CD4-positive, alpha-beta memory T cell (primary cell): Measurements from ENCODE around the gene AFTPH. TPM values are rescaled to one million over a fixed set of nuclear protein-coding genes. Genes with fewer than 3 reads are reported as not detected.

Experiments used
- CTCF ChIA-PET: fragments of 350-600 bp; sonication (Branson Sonifier 250); formaldehyde crosslinking; loops from one replicate; lab custom pipeline; 2021; ENCODE audit warnings: inconsistent platforms; ENCODE audit not compliant: partially characterized antibody; lab: Charles Lee
- POLR2A ChIA-PET: fragments of 350-600 bp; sonication (Branson Sonifier 250); formaldehyde crosslinking; loops from one replicate; lab custom pipeline; 2021; ENCODE audit not compliant: partially characterized antibody; lab: Charles Lee
- DNase-seq, 5 donors: peaks; one replicate each; pipeline versions ENCODE4 v3.0.0 to v3.0.0-alpha.2; 2020 to 2022; ENCODE audit warnings: mixed read lengths in 1 of 5
- H3K27ac ChIP-seq: one replicate; pipeline ENCODE4 v1.7.0; 2013; ENCODE audit warnings: low read depth, low read length
- H3K27me3 ChIP-seq: 2 replicates; pipeline ENCODE4 v1.7.0; 2013; ENCODE audit warnings: mild to moderate bottlenecking, low read length, moderate library complexity; ENCODE audit not compliant: insufficient read depth
- H3K36me3 ChIP-seq: 2 replicates; pipeline ENCODE4 v1.7.0; 2013; ENCODE audit warnings: mild to moderate bottlenecking, low read length, moderate library complexity; ENCODE audit not compliant: insufficient read depth
- H3K4me1 ChIP-seq: 2 replicates; pipeline ENCODE4 v1.7.0; 2013; ENCODE audit warnings: mild to moderate bottlenecking, low read length, moderate library complexity; ENCODE audit not compliant: insufficient read depth
- H3K4me3 ChIP-seq, 2 donors: one replicate each; pipeline ENCODE4 v1.7.0; 2013; ENCODE audit warnings: low read length in 2 of 2, mild to moderate bottlenecking in 1 of 2
- H3K9me3 ChIP-seq, 2 donors: one replicate each; pipeline ENCODE4 v1.7.0; 2013; ENCODE audit warnings: low read length in 2 of 2, control low read depth in 1 of 2; ENCODE audit not compliant: control insufficient read depth in 1 of 2
- H3K27ac Mint-ChIP-seq, 7 donors: one replicate each; pipeline ENCODE4 v1.8.0; 2020 to 2021; ENCODE audit warnings: mixed read lengths in 7 of 7, mild to moderate bottlenecking in 6 of 7, inconsistent platforms in 3 of 7, moderate library complexity in 3 of 7
- H3K27me3 Mint-ChIP-seq, 2 donors: one replicate each; pipeline ENCODE4 v1.8.0; 2020 to 2021; ENCODE audit warnings: mixed read lengths in 2 of 2
- H3K36me3 Mint-ChIP-seq, 2 donors: one replicate each; pipeline ENCODE4 v1.8.0; 2020 to 2021; ENCODE audit warnings: mixed read lengths in 2 of 2, inconsistent platforms in 1 of 2, mild to moderate bottlenecking in 1 of 2
- H3K4me1 Mint-ChIP-seq, 4 donors: one replicate each; pipeline ENCODE4 v1.8.0; 2020 to 2021; ENCODE audit warnings: mixed read lengths in 4 of 4, mild to moderate bottlenecking in 1 of 4
- H3K4me3 Mint-ChIP-seq, 8 donors: one replicate each; pipeline ENCODE4 v1.8.0; 2020 to 2021; ENCODE audit warnings: mixed read lengths in 8 of 8, mild to moderate bottlenecking in 7 of 8, moderate library complexity in 6 of 8, inconsistent platforms in 3 of 8
- H3K9me3 Mint-ChIP-seq, 8 donors: one replicate each; pipeline ENCODE4 v1.8.0; 2020 to 2021; ENCODE audit warnings: mixed read lengths in 8 of 8, mild to moderate bottlenecking in 5 of 8, inconsistent platforms in 3 of 8, moderate library complexity in 1 of 8
- intact Hi-C: fragments of 100-400 bp; cut with micrococcal nuclease; formaldehyde crosslinking; loops from one replicate; pipeline ENCODE4 v1.15.1; 2023
- polyA plus RNA-seq, 2 donors: library from polyadenylated mRNA; unstranded; fragments of 300-500 nt; fragmentation: Illumina TruSeq; gene quantifications; one replicate each; pipeline ENCODE4 v1.2.3, GENCODE V29; 2021
- total RNA-seq, 2 experiments: library from RNA; stranded (reverse); gene quantifications; one replicate each; pipeline ENCODE4 v1.2.3, GENCODE V29; 2021

Gene AFTPH
- total and polyA plus RNA-seq, 4 experiments from 2014 or later: 22.8 to 48.9 (median 38.7) TPM

GRCh38 chr2:64565949-64566710 lies 42.0 kb downstream of the AFTPH start:
- intact Hi-C loops: no loop called here
- POLR2A ChIA-PET: interaction anchor here (0.7 kb wide), 1 partner anchor 564 kb away, joined by 5 read pairs; the partner anchor contains the start of gene RAB1A
- Histone ChIP-seq H3K9me3 (no peaks in the 10 kb centered on the region), H3K27me3 (no peaks in the 10 kb centered on the region), H3K27ac (no peak overlapping the region), H3K4me3 (no peak overlapping the region), H3K4me1 (peaks cover 22% of the 10 kb centered on the region), H3K36me3 (peaks cover 6% of the 10 kb centered on the region)
- Mint-ChIP-seq H3K36me3 (peaks cover 9 to 23% of the 10 kb centered on the region in 2 donors), H3K4me3 (peak overlapping the region in 1 of 8 donors; percentile 31), H3K9me3 (no peaks in the 10 kb centered on the region), H3K27ac (peak overlapping the region in 4 of 7 donors; percentile 38 to 84 (median 60)), H3K27me3 (no peaks in the 10 kb centered on the region), H3K4me1 (peaks cover 17 to 30% (median 25%) of the 10 kb centered on the region in 4 donors)
- DNase-seq: no peak
- CTCF ChIA-PET: interaction anchor here (1.0 to 1.9 kb wide), 4 partner anchors 19 to 516 kb away, joined by 4 to 9 read pairs (median 6); partner anchors contain the start of gene AFTPH

GRCh38 chr2:64567473-64567872 lies 43.3 kb downstream of the AFTPH start:
- ChIA-PET POLR2A (no interaction called here), CTCF (interaction anchor here (0.6 to 1.9 kb wide), 4 partner anchors 18 to 518 kb away, joined by 3 to 9 read pairs (median 4); partner anchors contain the start of gene AFTPH)
- Mint-ChIP-seq H3K4me3 (no peak overlapping the region), H3K9me3 (no peaks in the 10 kb centered on the region), H3K36me3 (peaks cover 18 to 30% of the 10 kb centered on the region in 2 donors), H3K27me3 (no peaks in the 10 kb centered on the region), H3K4me1 (peaks cover 13 to 22% (median 18%) of the 10 kb centered on the region in 4 donors), H3K27ac (peak overlapping the region in 2 of 7 donors; percentile 37 to 82)
- no peak for DNase-seq
- H3K9me3 ChIP-seq: no peaks in the 10 kb centered on the region
- peaks cover 15% of the 10 kb centered on the region for H3K4me1 ChIP-seq
- peaks cover 10% of the 10 kb centered on the region for H3K36me3 ChIP-seq
- intact Hi-C loops: no loop called here
- no peaks in the 10 kb centered on the region for H3K27me3 ChIP-seq
- H3K4me3 ChIP-seq: no peak overlapping the region
- no peak overlapping the region for H3K27ac ChIP-seq

- H3K36me3 ChIP-seq: peaks cover 10% of the 10 kb centered on the region
- Mint-ChIP-seq H3K9me3 (no peaks in the 10 kb centered on the region), H3K27me3 (no peaks in the 10 kb centered on the region), H3K4me1 (peaks cover 13 to 18% (median 16%) of the 10 kb centered on the region in 4 donors), H3K36me3 (peaks cover 18 to 42% of the 10 kb centered on the region in 2 donors), H3K27ac (no peak overlapping the region), H3K4me3 (no peak overlapping the region)
- no peak overlapping the region for H3K27ac ChIP-seq
- peaks cover 12% of the 10 kb centered on the region for H3K4me1 ChIP-seq
- ChIA-PET CTCF (interaction anchor here (0.7 to 1.7 kb wide), 5 partner anchors 13 to 238 kb away, joined by 3 to 9 read pairs (median 4); partner anchors contain the start of gene AFTPH), POLR2A (no interaction called here)
- intact Hi-C loops: no loop called here
- DNase-seq: no peak
- no peak overlapping the region for H3K4me3 ChIP-seq
- H3K9me3 ChIP-seq: no peaks in the 10 kb centered on the region
- H3K27me3 ChIP-seq: no peaks in the 10 kb centered on the region
Measured at GRCh38 chr2:64568836-64569235, 44.7 kb downstream of the AFTPH start.

- intact Hi-C loops: no loop called here
- Mint-ChIP-seq H3K9me3 (no peaks in the 10 kb centered on the region), H3K36me3 (peaks cover 36 to 69% of the 10 kb centered on the region in 2 donors), H3K27ac (peak overlapping the region in 4 of 7 donors; percentile 1 to 31 (median 10)), H3K4me1 (peaks cover 0 to 7% (median 5%) of the 10 kb centered on the region in 4 donors), H3K27me3 (no peaks in the 10 kb centered on the region), H3K4me3 (no peak overlapping the region)
- H3K27ac ChIP-seq: no peak overlapping the region
- peaks cover 19% of the 10 kb centered on the region for H3K36me3 ChIP-seq
- H3K4me1 ChIP-seq: no peaks in the 10 kb centered on the region
- H3K27me3 ChIP-seq: no peaks in the 10 kb centered on the region
- H3K9me3 ChIP-seq: no peaks in the 10 kb centered on the region
- no peak overlapping the region for H3K4me3 ChIP-seq
- no peak for DNase-seq
- ChIA-PET POLR2A (no interaction called here), CTCF (interaction anchor here (1.2 to 1.5 kb wide), 3 partner anchors 10 to 52 kb away, joined by 3 to 4 read pairs (median 4); no protein-coding TSS in a partner anchor)
Measured at GRCh38 chr2:64574871-64575270, 50.7 kb downstream of the AFTPH start.

GRCh38 chr2:64581018-64581417 lies 56.9 kb downstream of the AFTPH start:
- CTCF ChIA-PET: interaction anchor here (1.0 to 1.6 kb wide), 3 partner anchors 14 to 251 kb away, joined by 3 to 5 read pairs (median 4); no protein-coding TSS in a partner anchor
- H3K27me3 Mint-ChIP-seq: no peaks in the 10 kb centered on the region
- peaks cover 8% of the 10 kb centered on the region for H3K36me3 ChIP-seq
- H3K36me3 Mint-ChIP-seq: peaks cover 18 to 39% of the 10 kb centered on the region in 2 donors
- H3K4me3 ChIP-seq: no peak overlapping the region
- H3K9me3 ChIP-seq: no peaks in the 10 kb centered on the region
- no peak overlapping the region for H3K4me3 Mint-ChIP-seq
- no peaks in the 10 kb centered on the region for H3K4me1 ChIP-seq
- peak overlapping the region in 1 of 7 donors; percentile 17 for H3K27ac Mint-ChIP-seq
- no peaks in the 10 kb centered on the region for H3K27me3 ChIP-seq
- no peaks in the 10 kb centered on the region for H3K9me3 Mint-ChIP-seq
- peaks cover 0 to 1% (median 0%) of the 10 kb centered on the region in 4 donors for H3K4me1 Mint-ChIP-seq
- no peak for DNase-seq
- no peak overlapping the region for H3K27ac ChIP-seq
- intact Hi-C loops: no loop called here
- POLR2A ChIA-PET: interaction anchor here (1.1 kb wide), 1 partner anchor 72 kb away, joined by 3 read pairs; no protein-coding TSS in a partner anchor

- no peaks in the 10 kb centered on the region for H3K9me3 Mint-ChIP-seq
- peaks cover 0 to 4% (median 3%) of the 10 kb centered on the region in 4 donors for H3K4me1 Mint-ChIP-seq
- intact Hi-C loops: no loop called here
- ChIA-PET CTCF (interaction anchor here (0.9 to 1.7 kb wide), 11 partner anchors 9 to 294 kb away, joined by 3 to 5 read pairs (median 3); no protein-coding TSS in a partner anchor), POLR2A (interaction anchor here (1.1 kb wide), 1 partner anchor 71 kb away, joined by 3 read pairs; no protein-coding TSS in a partner anchor)
- H3K36me3 Mint-ChIP-seq: peaks cover 12 to 38% of the 10 kb centered on the region in 2 donors
- Histone ChIP-seq H3K27me3 (no peaks in the 10 kb centered on the region), H3K27ac (no peak overlapping the region), H3K4me3 (no peak overlapping the region), H3K36me3 (peaks cover 10% of the 10 kb centered on the region), H3K4me1 (no peaks in the 10 kb centered on the region), H3K9me3 (no peaks in the 10 kb centered on the region)
- H3K27me3 Mint-ChIP-seq: no peaks in the 10 kb centered on the region
- H3K4me3 Mint-ChIP-seq: no peak overlapping the region
- DNase-seq: no peak
- peak overlapping the region in 2 of 7 donors; percentile 1 to 64 for H3K27ac Mint-ChIP-seq
Measured at GRCh38 chr2:64581777-64582539, 57.8 kb downstream of the AFTPH start.
